Neural progenitor cell (in vitro differentiated cells): ENCODE measurements around the gene ZNF519. TPM values are rescaled to one million over a fixed set of nuclear protein-coding genes. Genes with fewer than 3 reads are reported as not detected.
"Not testable (repeated sequence)": the region's sequence is repeated elsewhere in the genome, so short reads cannot be mapped to it uniquely, and the experiment has no call there.

ENCODE experiments used
- DNase-seq: peaks from one replicate; pipeline ENCODE4 v3.0.0-alpha.2; 2016; ENCODE audit warnings: low spot score
- H2AFZ ChIP-seq: fragments of 200-600 bp; sonication (generic); replicated peaks from 2 replicates; pipeline ENCODE4 v1.6.1; 2016; ENCODE audit warnings: antibody characterized with exemption
- H3F3A ChIP-seq: fragments of 200-600 bp; sonication (generic); 2 replicates; pipeline ENCODE4 v1.6.1; 2016; ENCODE audit warnings: antibody characterized with exemption, low read depth
- H3K27ac ChIP-seq: fragments of 200-600 bp; sonication (generic); 2 replicates; pipeline ENCODE4 v1.5.1; 2016; ENCODE audit warnings: mild to moderate bottlenecking
- H3K27me3 ChIP-seq: fragments of 200-600 bp; sonication (generic); 2 replicates; pipeline ENCODE4 v1.6.1; 2016; ENCODE audit warnings: mild to moderate bottlenecking, moderate library complexity
- H3K36me3 ChIP-seq: fragments of 200-600 bp; sonication (generic); 2 replicates; pipeline ENCODE4 v1.5.1; 2016
- H3K4me1 ChIP-seq: fragments of 200-600 bp; sonication (generic); 2 replicates; pipeline ENCODE4 v1.6.1; 2016; ENCODE audit warnings: mixed run types
- H3K4me2 ChIP-seq: fragments of 200-600 bp; sonication (generic); 2 replicates; pipeline ENCODE4 v1.6.1; 2016
- H3K4me3 ChIP-seq: fragments of 200-600 bp; sonication (generic); 2 replicates; pipeline ENCODE4 v1.5.1; 2016
- H3K79me2 ChIP-seq: fragments of 200-600 bp; sonication (generic); 2 replicates; pipeline ENCODE4 v1.6.1; 2016; ENCODE audit warnings: low read depth
- H3K9ac ChIP-seq: fragments of 200-600 bp; sonication (generic); 2 replicates; pipeline ENCODE4 v1.6.1; 2016
- H3K9me3 ChIP-seq: fragments of 200-600 bp; sonication (generic); 2 replicates; pipeline ENCODE4 v1.5.1; 2016; ENCODE audit warnings: low read depth
- H4K20me1 ChIP-seq: fragments of 200-600 bp; sonication (generic); 2 replicates; pipeline ENCODE4 v1.6.1; 2016; ENCODE audit warnings: low read depth
- H3K27ac Mint-ChIP-seq: 3 replicates; pipeline ENCODE4 v1.8.0; 2021; ENCODE audit warnings: mixed read lengths
- H3K27me3 Mint-ChIP-seq: 2 replicates; pipeline ENCODE4 v1.8.0; 2022; ENCODE audit warnings: low read depth, mild to moderate bottlenecking, inconsistent platforms, moderate library complexity, mixed read lengths; ENCODE audit not compliant: insufficient read depth
- H3K36me3 Mint-ChIP-seq: 3 replicates; pipeline ENCODE4 v1.8.0; 2021; ENCODE audit warnings: mixed read lengths
- H3K4me1 Mint-ChIP-seq: 3 replicates; pipeline ENCODE4 v1.8.0; 2021; ENCODE audit warnings: mixed read lengths
- H3K4me3 Mint-ChIP-seq: 3 replicates; pipeline ENCODE4 v1.8.0; 2021; ENCODE audit warnings: mild to moderate bottlenecking, moderate library complexity, mixed read lengths
- H3K9me3 Mint-ChIP-seq: 3 replicates; pipeline ENCODE4 v1.8.0; 2020; ENCODE audit warnings: mixed read lengths
- total RNA-seq: library from RNA; depleted of rRNA; stranded (reverse); fragments of >200 nt; gene quantifications from 2 replicates; pipeline ENCODE4 v1.2.3, GENCODE V29; 2015; ENCODE audit warnings: low replicate concordance

ZNF519 gene
- total RNA-seq, 1 donor from 2014 or later, result 64.6 TPM

DNA sequence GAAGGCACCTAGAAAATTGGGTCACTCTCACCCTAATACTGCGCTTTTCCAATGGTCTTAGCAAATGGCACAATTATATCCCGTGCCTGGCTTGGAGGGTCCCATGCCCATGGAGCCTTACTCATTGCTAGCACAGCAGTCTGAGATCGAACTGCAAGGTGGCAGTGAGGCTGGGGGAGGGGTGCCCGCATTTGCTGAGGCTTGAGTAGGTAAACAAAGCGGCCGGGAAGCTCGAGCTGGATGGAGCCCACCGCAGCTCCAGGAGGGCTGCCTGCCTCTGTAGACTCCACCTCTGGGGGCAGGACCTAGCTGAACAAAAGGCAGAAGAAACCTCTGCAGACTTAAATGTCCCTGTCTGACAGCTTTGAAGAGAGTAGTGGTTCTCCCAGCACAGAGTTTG is 30.7 kb upstream of the ZNF519 start:
- H4K20me1 ChIP-seq, H3K27me3 Mint-ChIP-seq, H3K4me3 Mint-ChIP-seq, H3K27ac Mint-ChIP-seq, H3K4me1 ChIP-seq, H3K9ac ChIP-seq, H3K79me2 ChIP-seq, H3K27ac ChIP-seq, H3K27me3 ChIP-seq, DNase-seq, H3K4me2 ChIP-seq, H2AFZ ChIP-seq, H3K9me3 ChIP-seq, H3K36me3 Mint-ChIP-seq, H3K4me1 Mint-ChIP-seq, H3F3A ChIP-seq, H3K4me3 ChIP-seq, H3K9me3 Mint-ChIP-seq, H3K36me3 ChIP-seq: not testable (repeated sequence)

DNA sequence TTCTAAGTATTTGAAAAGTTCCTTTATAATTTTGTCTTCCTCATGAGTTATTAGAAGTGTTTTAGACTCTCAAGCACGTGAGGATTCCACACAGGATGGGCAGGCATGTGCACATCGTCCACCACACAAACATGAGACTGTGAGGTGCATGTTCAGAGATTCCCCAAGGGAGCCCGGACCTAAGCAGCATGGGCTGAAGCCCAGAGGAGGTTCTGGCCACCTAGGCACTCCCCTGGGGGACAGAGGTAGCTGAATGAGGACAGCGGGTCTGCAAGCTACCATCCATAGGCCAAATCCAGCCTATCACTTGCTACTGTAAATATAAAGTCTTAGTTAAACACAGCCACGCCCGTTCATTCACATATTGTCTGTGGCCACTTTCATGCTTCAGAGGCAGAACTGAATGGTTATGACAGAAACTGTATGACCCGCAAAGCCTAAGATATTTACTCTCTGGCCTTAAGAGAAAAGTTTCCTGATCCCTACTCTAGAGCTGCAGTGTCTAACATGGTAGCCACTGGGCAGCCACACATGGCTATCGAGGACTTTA is 19.4 kb upstream of the ZNF519 start:
- not testable (repeated sequence) for H3F3A ChIP-seq, H3K27me3 Mint-ChIP-seq, H3K4me1 ChIP-seq, H3K27ac Mint-ChIP-seq, H3K4me2 ChIP-seq, H3K27me3 ChIP-seq, H3K4me1 Mint-ChIP-seq, H3K36me3 Mint-ChIP-seq, H2AFZ ChIP-seq, H3K27ac ChIP-seq, H3K9me3 Mint-ChIP-seq, H3K9ac ChIP-seq, H3K4me3 Mint-ChIP-seq, H3K36me3 ChIP-seq, H3K4me3 ChIP-seq, H4K20me1 ChIP-seq, H3K79me2 ChIP-seq, DNase-seq, H3K9me3 ChIP-seq

DNA sequence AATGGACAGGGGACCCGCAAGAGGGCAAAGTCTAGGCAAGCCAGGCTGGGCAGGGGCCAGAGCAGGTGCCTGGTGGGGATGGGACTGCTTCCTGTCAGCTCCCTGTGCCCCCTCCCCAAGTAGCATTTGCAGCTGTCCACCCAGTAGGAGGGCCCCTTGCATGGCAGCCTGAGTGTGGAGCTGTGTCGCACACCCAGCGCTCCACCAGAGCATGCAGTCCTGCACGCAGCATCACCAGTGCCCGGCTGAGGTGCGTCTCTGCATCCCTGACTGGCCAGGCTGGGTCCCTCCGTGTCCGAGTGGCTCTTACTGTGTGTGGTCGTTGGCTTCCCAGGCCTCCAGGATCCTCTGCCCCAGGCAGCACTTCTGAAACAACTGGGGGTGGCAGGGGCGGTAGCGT is 18.5 kb upstream of the ZNF519 start:
- not testable (repeated sequence) for DNase-seq, H3K36me3 ChIP-seq, H3K4me3 ChIP-seq, H4K20me1 ChIP-seq, H3K27ac ChIP-seq, H3F3A ChIP-seq, H3K4me1 Mint-ChIP-seq, H3K4me1 ChIP-seq, H3K4me3 Mint-ChIP-seq, H3K9me3 ChIP-seq, H3K27ac Mint-ChIP-seq, H3K36me3 Mint-ChIP-seq, H3K4me2 ChIP-seq, H3K27me3 ChIP-seq, H2AFZ ChIP-seq, H3K9me3 Mint-ChIP-seq, H3K9ac ChIP-seq, H3K79me2 ChIP-seq, H3K27me3 Mint-ChIP-seq

DNA sequence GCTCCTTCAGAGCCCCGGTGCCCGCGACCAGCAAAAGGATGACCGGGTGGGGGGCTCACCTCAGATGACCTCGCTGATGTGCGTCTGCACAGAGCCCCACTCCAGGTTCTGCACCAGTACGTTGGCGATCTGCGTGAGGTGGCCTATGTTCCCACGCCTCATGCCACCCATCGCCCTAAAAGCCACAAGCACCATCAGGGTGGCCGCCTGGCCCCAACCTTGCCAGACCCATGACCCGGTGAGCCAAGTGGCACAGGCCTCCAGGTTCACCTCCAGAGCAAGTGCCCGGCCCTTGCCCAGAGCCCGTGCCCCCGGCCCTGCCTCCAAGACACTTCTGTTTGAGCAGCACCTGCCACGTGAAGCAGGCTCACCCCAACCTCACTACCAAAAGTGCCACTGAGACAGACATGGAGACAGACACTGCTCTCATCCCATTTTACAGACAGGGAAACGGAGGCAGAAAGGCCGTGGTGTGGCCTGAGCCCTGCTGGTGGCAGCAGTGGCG is 17.7 kb upstream of the ZNF519 start:
- not testable (repeated sequence) for H3K27me3 Mint-ChIP-seq, DNase-seq, H3K4me3 ChIP-seq, H3K36me3 Mint-ChIP-seq, H2AFZ ChIP-seq, H3K79me2 ChIP-seq, H3F3A ChIP-seq, H4K20me1 ChIP-seq, H3K27ac Mint-ChIP-seq, H3K27me3 ChIP-seq, H3K27ac ChIP-seq, H3K4me1 ChIP-seq, H3K4me1 Mint-ChIP-seq, H3K4me3 Mint-ChIP-seq, H3K9me3 ChIP-seq, H3K4me2 ChIP-seq, H3K36me3 ChIP-seq, H3K9ac ChIP-seq
- H3K9me3 Mint-ChIP-seq, result peaks cover 12% of the 10 kb centered on the region

DNA sequence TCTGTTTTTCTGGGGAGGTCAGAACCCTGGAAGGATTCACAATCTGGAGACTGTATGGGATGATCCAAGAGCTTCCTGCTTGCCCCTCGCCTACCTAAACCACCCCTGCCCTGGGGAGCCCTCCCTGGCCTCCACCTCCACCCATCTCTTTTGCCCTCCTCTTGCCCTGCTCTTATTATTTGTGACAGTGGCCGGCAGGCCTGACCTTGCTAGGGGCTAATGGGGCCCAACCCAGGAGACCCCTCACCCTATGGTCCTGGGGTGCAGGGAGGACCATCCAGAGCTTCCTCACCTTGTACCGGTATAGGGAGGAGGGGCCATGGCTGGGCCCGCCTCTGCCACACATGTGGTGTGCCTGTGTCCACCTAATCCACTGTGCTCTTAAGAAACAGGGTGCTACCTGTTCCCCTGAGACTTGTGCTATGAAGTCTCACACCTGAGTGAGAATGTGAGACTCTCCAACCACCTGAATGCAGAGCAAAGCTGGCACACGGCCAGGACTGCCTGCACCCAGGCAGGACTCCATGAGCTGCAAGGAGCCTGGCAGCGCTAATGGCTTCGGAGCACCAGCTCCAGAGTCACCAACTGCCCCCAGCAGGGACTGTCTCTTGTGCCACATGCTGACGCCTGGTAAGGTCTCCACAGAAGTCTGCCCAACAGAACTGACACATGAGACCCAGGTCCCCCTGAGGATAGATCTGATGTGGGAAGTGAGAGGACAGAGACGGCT is 17.1 kb upstream of the ZNF519 start:
- not testable (repeated sequence) for H3K9ac ChIP-seq, H3K27me3 Mint-ChIP-seq, H3K27me3 ChIP-seq, H3K4me3 ChIP-seq, H4K20me1 ChIP-seq, H2AFZ ChIP-seq, H3K4me1 ChIP-seq, H3K4me1 Mint-ChIP-seq, H3K79me2 ChIP-seq, H3K27ac Mint-ChIP-seq, H3K9me3 ChIP-seq, DNase-seq, H3K4me3 Mint-ChIP-seq, H3K4me2 ChIP-seq, H3K27ac ChIP-seq, H3K36me3 ChIP-seq, H3K36me3 Mint-ChIP-seq, H3F3A ChIP-seq
- H3K9me3 Mint-ChIP-seq, result peaks cover 12% of the 10 kb centered on the region

DNA sequence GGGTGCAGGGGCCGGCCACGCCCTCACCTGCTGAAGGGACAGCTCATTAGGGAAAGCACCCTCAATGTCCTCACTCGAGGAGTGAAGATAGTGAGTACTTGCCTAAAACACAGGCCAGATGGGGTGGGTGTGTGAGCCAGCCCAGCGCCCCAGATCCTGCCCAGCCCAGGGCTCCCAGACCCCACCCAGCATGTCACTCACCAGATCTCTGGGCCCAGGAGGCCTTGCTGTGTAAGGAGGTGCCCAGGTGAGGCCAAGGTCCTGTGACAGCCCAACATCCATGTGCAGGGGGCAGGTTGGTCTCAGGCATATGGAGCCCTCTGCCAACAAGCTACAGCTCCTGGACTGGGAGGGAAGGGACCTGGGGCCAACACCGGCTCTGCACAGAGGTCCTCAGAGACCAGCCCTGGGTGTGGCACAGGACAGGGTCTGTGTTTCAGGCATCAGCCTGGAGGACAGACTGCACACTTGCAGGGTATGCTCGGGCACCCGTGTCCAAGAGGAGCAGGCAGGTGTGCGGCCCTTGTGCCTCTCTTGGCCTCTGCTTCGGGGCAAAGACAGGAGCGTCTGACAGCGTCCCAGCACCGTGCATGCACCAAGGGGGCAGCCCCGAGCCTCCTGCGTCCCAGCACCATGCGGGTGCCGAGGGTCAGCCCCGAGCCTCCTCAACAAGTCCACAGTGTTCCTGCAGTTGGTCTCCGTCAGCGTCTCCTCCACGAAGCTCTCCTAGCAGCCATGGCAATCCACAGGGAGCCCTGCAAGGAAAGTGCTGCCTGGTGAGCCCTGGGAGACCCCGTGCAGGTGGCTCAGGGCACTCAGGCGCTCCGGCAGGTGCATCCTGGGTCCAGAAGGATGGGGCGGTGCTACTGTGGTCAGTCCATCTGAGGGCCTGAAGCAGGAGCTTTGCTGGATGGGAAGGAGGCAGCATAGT is 16.0 kb upstream of the ZNF519 start:
- H3K27me3 Mint-ChIP-seq, result not testable (repeated sequence)

DNA sequence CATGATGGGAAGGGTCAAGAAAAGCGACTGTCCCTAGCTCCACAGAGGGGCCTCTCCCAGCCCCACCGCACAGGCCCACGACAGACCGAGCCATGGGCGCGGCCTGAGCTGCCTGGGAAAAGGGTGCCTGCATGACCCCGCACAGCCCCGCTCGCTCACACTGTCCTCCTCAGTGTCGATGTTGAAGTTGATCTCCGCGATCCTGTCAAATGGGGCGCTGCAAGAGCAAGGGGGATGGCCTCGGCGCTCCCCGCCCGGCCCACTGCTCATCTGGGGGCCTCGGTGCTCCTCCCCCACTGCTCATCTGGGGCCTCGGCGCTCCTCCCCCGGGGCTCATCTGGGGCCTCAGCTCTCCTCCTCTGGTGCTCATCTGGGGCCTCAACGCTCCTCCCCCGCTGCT is 14.5 kb upstream of the ZNF519 start:
- H3K4me2 ChIP-seq, H3F3A ChIP-seq, H3K4me3 ChIP-seq, H3K27me3 ChIP-seq, H3K4me3 Mint-ChIP-seq, H3K27me3 Mint-ChIP-seq, H4K20me1 ChIP-seq, H3K79me2 ChIP-seq, H3K4me1 Mint-ChIP-seq, H2AFZ ChIP-seq, H3K36me3 ChIP-seq, H3K27ac Mint-ChIP-seq, H3K27ac ChIP-seq, DNase-seq, H3K36me3 Mint-ChIP-seq, H3K4me1 ChIP-seq, H3K9ac ChIP-seq, H3K9me3 ChIP-seq: not testable (repeated sequence)
- peaks cover 11% of the 10 kb centered on the region for H3K9me3 Mint-ChIP-seq

More for the DNA sequence above, 16.0 kb upstream of the ZNF519 start:
- H4K20me1 ChIP-seq, H3K4me2 ChIP-seq, DNase-seq, H3K4me1 Mint-ChIP-seq, H3K4me3 Mint-ChIP-seq, H2AFZ ChIP-seq, H3K36me3 ChIP-seq, H3K27ac Mint-ChIP-seq, H3K4me3 ChIP-seq, H3K9me3 ChIP-seq, H3F3A ChIP-seq, H3K79me2 ChIP-seq, H3K36me3 Mint-ChIP-seq, H3K27ac ChIP-seq, H3K4me1 ChIP-seq, H3K9ac ChIP-seq, H3K27me3 ChIP-seq: not testable (repeated sequence)
- H3K9me3 Mint-ChIP-seq, result peaks cover 11% of the 10 kb centered on the region
